HG02938 (cell line): ENCODE measurements around the gene MICU1.
A peak's percentile ranks its signal among the peaks of the same experiment; 100 is the strongest.
"Not testable (repeated sequence)": the region's sequence is repeated elsewhere in the genome, so short reads cannot be mapped to it uniquely, and the experiment has no call there.

Source experiments
- ATAC-seq: cut with Tn5 transposase; IDR thresholded peaks from one replicate; pipeline ENCODE4 v1.9.1; 2021; ENCODE audit warnings: mild to moderate bottlenecking, moderate library complexity; ENCODE audit not compliant: unreplicated experiment

MICU1 gene

GRCh38 chr10:72331575-72332422 lies 294.1 kb downstream of the MICU1 start:
- ATAC-seq, result no peak

DNA sequence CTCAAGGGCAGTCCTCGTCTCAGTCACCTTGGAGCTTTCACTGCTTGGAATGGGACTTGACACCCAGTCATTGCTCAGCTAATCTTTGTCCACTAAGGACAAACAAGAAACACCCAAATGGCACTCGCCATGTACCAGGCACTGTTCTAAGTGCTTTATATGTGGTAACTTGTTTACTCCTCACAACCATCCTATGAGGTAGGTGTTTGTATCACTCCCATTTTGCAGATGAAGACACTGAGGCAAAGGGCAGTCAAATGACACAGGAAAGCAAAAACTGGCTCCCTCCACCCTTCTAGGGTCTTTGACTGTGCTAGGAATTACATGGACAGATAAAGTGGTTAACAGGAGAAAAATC lies 295.8 kb downstream of the MICU1 start:
- no peak for ATAC-seq

DNA sequence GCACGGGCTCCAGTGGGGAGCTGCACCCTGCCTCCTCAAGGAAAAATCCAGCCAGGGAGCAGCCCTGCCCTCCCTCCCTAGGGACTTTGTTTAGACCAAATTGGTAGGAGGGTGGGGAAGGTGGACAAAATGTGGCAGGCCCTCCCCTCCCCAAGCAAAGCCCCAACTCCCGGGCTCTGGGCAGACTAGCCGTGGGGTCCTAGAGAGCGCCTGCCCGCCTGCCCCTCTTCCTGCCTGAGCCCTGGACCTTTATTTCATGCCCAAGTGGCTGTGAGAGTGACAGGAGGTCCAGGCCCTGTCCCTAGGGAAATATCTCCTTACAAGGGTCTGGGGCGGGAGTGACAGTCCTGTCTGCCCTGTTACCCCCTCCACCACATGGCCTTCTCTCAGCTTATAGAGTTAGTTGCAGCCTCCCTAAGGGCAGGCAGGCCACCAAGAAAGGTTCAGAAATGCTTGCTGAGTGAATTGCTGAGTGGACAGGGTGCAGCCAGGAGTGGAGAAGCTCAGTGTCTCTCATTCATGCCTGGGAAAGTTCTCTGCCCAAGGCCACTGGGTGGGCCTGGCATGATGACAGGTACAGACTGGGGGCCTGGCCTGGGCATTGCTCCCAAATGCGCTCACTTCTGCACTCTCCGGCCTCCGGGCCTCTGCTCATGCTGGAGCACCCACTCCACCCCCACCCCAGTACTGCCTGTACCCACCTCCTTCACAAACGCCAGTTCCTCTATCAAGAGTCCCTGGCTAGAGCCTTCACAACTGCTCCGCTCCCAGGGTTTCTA lies 296.4 kb downstream of the MICU1 start:
- ATAC-seq, result no peak

GRCh38 chr10:72328829-72329204 lies 297.1 kb downstream of the MICU1 start:
- no peak for ATAC-seq

DNA sequence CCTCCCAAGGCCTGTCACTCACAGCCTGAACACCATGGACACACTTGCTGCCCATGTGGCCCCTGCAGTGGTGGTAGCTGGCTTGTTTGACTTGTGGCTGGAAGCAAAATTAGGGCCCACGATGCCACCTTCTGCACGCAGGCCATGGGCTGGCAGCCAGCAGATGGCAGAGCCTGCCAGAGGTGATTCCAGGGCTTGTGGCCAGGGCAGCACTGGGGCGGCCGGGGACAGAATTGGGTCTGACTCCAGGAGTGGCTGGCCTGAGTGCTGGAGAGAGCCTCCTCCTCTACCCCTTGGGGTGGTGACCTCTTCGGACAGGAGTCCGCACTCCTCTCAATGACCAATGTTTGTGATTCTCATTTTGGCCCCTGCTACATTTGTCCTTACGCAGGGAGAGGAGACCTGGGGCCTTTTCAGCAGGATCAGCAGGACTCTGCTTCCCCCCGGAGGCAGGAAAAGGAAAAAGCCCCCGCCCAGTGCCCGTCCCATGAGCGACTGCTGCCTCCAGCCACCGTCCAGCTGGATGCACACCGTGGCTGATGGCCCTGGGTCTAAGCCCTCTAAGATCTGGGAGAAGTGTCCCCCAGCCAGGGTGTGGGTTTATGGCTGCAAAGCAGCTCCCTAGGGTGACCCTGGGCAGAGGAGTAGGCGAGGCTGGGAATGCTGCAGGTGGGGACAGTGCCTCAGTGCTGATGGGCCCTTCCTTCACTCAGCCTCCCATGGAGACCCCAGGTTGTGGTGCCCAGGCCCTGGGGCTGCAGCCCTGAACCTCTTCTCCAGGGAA lies 297.6 kb downstream of the MICU1 start:
- no peak for ATAC-seq

DNA sequence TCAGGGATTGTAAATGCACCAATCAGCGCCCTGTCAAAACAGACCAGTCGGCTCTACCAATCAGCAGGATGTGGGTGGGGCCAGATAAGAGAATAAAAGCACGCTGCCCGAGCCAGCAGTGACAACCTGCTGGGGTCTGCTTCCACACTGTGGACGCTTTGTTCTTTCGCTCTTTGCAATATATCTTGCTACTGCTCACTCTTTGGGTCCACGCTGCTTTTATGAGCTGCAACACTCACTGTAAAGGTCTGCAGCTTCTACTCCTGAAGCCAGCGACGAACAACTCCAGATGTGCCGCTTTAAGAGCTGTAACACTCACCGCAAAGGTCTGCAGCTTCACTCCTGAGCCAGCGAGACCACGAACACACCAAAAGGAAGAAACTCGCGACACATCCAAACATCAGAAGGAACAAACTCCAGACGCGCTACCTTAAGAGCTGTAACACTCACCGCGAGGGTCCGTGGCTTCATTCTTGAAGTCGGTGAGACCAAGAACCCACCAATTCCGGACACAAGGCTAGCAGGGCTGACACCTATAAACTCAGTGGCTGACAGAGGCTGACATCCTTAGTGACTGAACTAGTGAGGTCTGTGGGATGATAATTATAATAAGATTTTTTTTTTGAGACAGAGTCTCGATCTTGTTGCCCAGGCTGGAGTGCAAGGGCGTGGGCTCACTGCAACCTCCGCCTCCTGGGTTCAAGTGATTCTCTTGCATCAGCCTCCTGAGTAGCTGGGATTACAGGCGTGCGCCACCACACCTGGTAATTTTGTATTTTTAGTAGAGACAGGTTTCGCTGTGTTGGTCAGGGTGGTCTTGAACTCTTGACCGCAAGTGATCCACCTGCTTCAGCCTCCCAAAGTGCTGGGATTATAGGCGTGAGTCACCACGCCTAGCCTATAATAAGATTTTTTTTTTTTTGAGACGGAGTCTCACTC lies 298.9 kb downstream of the MICU1 start:
- ATAC-seq, result not testable (repeated sequence)

DNA sequence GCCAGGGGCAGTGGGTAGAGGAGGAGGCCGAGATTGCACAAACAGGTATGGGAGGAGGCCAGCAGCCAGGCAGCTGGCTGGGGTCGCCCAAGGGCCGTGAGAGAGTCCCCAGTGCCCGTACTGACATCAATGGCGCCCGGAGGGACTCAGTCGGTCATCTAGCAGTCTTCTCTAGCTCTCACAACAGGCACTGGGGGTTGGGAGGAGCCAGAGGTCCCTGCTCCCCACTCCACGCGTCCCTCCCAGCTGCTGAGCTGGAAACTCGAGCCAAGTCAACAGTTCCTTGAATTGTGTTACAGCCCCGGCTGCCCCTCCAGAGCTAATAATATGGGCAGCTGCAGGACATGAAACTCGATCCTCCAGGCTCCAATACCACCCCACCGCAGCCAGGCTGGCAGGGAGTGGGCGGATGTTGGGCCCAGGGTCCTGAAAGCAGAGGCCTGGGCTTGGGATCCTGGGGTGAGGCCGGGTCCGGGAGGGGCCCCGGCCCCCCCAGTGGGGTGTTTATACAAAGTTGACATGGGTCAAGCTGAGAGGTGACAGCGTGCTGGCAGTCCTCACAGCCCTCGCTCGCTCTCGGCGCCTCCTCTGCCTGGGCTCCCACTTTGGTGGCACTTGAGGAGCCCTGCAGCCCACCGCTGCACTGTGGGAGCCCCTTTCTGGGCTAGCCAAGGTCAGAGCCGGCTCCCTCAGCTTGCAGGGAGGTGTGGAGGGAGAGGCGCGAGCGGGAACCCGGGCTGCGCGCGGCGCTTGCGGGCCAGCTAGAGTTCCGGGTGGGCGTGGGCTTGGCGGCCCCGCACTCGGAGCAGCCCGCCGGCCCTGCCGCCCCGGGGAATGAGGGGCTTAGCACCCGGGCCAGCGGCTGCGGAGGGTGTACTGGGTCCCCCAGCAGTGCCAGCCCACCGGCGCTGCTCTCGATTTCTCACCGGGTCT lies 300.4 kb downstream of the MICU1 start:
- ATAC-seq, result not testable (repeated sequence)

DNA sequence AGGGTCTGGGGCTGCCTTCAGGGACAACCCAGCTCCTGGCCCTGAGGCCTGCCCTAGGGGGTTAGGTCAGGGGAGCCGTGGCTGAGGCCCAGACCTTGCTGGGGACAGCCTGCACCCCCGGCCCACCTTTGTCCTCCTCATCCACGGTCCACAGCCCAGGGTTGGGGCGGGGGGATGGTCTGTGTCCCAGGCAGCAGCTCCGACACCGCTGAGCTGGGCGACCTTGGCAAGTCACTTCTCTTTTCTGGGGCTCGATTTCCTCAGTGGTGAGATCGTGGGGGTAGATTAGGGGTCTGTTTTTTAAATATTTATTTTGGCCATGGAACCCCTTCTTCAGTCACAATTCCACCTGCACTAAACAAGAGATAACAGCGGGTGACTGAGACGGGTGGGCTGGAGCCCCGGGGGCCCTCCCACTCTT lies 302.1 kb downstream of the MICU1 start:
- no peak for ATAC-seq

DNA sequence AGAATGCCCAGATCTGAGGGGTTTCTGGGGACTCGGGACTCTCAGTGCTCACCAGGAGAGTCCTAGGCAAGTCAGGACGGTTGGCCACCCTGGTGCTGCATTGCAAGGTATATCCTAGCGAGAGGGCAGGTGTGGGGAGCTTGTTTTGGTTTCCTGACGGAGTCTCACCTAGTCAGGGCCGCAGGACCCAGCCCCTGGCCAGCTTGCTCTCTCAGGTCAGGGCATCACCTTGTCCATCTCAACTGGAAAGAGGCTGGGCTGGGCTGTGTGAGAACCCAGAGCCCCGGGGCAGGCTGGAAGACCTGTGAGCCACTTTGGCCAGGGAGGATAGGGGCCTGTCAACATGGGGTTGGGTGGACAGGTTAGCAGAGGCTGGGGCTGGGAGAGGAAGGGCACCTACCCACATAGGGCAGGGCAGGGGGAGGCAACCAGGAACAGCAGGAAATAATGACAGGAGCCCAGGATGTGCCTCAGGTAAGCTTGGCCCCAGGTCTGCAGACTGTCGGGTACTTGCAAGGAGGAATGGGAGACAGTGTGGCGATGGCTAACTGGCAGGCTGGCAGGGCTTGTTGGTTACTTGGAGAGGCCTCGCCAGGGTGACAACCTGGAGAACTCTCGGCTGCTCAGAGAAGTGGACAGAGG lies 302.6 kb downstream of the MICU1 start:
- no peak for ATAC-seq

DNA sequence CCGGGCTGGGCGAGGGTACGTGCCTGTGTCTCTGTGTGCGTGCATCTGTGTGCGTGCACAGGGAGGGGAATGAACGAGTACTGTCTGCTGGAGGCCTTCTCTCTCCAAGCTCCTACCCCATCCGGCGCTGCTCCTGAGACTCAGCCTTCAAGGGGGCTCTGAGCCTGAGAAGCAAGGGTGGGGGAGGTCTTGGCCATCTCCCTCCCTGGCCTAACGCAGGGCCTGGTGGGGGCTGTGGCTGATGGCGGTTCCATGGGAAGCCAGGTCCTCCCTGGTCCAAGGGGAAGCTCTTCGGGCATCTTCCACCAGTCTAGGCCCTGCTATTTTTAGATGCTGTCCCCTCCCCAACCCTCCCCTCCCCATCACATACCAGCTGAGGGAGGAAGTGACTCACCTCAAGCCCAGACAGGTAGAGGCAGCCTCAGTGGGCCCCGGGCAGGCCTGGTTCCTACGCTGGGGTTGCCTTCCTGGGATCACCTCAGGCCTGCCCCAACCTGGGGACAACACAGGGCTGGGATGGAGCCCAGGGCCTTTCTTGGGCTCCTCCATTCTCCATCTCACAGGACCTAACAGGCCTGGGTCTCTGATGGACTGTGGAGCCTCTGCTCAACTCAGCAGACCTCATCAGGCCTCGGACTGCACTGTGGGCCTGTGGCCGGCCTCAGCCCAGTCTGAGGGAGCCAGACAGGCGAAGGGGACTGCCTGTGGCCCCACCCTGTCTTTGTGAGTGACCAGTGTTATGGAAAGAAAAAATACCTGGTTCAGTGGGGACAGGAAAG lies 303.4 kb downstream of the MICU1 start:
- no peak for ATAC-seq

GRCh38 chr10:72322030-72322279 lies 303.9 kb downstream of the MICU1 start:
- no peak for ATAC-seq

DNA sequence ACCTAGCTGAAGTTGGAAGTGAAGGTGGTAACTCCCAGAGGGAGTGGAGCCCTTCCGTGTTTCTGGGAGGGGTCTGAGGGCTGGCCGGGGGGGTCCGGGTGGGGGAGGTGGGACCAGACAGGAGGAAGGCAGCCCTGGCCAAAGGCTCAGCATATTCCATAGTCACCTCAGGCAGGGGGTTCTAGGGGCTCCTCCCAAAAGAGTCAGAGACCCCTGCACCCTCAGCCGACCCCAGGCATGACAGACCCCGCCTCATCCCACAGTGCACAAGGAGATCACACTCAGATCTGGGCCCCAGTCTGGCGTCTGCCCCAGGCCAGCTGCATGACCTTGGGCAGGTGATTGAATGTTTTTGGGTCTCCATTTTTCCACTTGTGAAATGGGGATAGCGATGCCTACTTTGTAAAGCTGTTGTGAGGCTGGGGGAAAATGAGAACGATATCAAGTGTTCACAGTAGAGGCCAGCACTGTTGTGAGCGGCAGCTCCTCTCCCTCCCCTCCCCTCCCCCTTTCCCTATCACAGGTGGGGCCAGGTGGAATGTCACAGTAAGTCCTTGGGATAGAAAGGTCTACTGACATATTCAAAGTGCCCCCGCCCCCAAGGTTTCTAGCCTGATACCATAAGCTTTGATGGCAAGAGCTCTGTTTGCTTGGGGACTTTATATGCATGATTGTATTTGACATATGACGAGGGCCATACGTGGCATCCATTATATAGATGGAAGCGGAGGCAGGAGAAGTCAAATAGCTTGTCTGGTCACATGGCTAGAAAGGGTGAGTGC lies 304.4 kb downstream of the MICU1 start:
- ATAC-seq, result no peak

- peak; percentile 64 for ATAC-seq
Measured at GRCh38 chr10:72320676-72321247, 305.1 kb downstream of the MICU1 start.

DNA sequence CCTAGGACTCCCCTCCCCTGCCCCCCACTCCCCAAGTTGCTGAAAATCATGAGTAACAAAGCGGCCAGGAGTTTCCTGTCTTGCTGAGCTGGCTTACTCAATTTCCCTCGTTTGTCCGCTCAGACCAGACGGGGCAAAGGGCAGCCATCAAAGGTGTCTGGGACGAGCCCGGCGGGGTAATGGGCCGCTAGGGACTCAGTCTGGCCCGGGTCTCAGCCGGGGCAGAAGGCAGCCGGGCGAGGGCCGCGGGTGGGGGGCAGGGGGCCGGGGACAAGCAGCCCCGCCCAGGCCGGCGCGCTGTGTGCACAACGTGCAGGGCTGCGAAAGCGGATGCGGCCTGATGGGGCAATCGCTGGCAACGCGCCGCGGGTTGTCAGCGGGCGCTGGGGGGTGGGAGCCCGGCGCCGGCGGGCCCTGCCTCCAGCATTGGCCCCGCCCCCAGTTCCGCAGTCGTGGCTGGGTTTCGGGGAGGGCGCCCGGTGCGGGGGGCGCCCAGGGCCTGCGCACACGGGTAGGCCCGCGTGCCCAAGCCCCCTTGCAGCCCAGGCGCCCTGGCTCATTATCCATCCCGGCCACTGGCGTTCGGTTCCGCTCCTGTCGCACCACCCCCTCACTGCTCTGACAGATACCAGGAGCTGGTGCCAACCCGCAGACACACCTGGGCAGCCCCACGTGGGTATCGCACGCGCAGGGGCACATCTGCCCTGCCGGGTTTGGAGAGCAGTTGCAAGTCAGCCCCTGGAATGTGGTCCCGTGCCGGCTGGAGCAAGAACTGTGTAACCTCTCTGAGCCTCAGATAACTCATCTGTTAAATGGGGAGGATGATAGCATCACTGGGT lies 306.2 kb downstream of the MICU1 start:
- ATAC-seq, result peak; percentile 28

GRCh38 chr10:72318418-72319262 lies 307.2 kb downstream of the MICU1 start:
- ATAC-seq, result no peak
